Immature natural killer cell (primary cell): ENCODE measurements around the gene PPP1R14D. TPM values are rescaled to one million over a fixed set of nuclear protein-coding genes. Genes with fewer than 3 reads are reported as not detected.
A peak's percentile ranks its signal among the peaks of the same experiment; 100 is the strongest.

Source experiments
- DNase-seq, 3 donors: peaks; one replicate each; pipeline ENCODE4 v3.0.0; 2022; ENCODE audit warnings: mixed read lengths in 1 of 3
- H3K27ac Mint-ChIP-seq, 6 donors: one replicate each; pipeline ENCODE4 v1.8.0; 2020; ENCODE audit warnings: mixed read lengths in 6 of 6, mild to moderate bottlenecking in 5 of 6, inconsistent platforms in 4 of 6, moderate library complexity in 3 of 6
- H3K27me3 Mint-ChIP-seq, 3 donors: one replicate each; pipeline ENCODE4 v1.8.0; 2020 to 2021; ENCODE audit warnings: low read depth in 3 of 3, mild to moderate bottlenecking in 3 of 3, mixed read lengths in 3 of 3, moderate library complexity in 3 of 3, inconsistent platforms in 1 of 3
- H3K36me3 Mint-ChIP-seq, 3 donors: one replicate each; pipeline ENCODE4 v1.8.0; 2020; ENCODE audit warnings: mixed read lengths in 3 of 3, inconsistent platforms in 2 of 3, mild to moderate bottlenecking in 2 of 3
- H3K4me1 Mint-ChIP-seq, 2 donors: one replicate each; pipeline ENCODE4 v1.8.0; 2020; ENCODE audit warnings: inconsistent platforms in 2 of 2, mild to moderate bottlenecking in 2 of 2, mixed read lengths in 2 of 2, moderate library complexity in 1 of 2
- H3K4me3 Mint-ChIP-seq, 5 donors: one replicate each; pipeline ENCODE4 v1.8.0; 2020; ENCODE audit warnings: mild to moderate bottlenecking in 5 of 5, mixed read lengths in 5 of 5, inconsistent platforms in 3 of 5, moderate library complexity in 3 of 5
- H3K9me3 Mint-ChIP-seq, 6 donors: one replicate each; pipeline ENCODE4 v1.8.0; 2020; ENCODE audit warnings: mild to moderate bottlenecking in 6 of 6, mixed read lengths in 6 of 6, inconsistent platforms in 4 of 6, moderate library complexity in 3 of 6
- polyA plus RNA-seq, 3 donors: library from polyadenylated mRNA; unstranded; fragments of 300-500 nt; fragmentation: Illumina TruSeq; gene quantifications; one replicate each; pipeline ENCODE4 v1.2.3, GENCODE V29; 2021

The PPP1R14D gene
- polyA plus RNA-seq, 3 donors from 2014 or later = not detected

DNA sequence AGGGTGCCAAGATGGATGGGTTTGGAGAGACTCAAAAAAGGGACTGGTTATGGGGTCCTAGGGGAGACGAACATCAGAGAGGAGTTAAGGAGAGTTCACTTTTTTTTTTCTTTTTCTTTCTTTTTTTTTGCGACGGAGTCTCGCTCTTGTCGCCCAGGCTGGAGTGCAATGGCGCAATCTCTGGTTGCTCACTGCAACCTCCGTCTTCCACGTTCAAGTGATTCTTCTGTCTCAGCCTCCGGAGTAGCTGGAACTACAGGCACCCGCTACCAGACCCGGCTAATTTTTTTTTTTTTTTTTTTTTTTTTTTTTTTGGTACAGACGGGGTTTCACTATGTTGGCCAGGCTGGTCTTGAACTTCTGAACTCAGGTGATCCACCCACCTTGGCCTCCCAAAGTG, 16.5 kb upstream of the PPP1R14D start:
- Mint-ChIP-seq H3K27me3 (peaks cover 7 to 18% (median 8%) of the 10 kb centered on the region in 3 donors), H3K4me1 (peaks cover 12 to 13% of the 10 kb centered on the region in 2 donors), H3K4me3 (peak overlapping the region; percentile 74 to 85 (median 79)), H3K36me3 (no peaks in the 10 kb centered on the region), H3K27ac (no peak overlapping the region), H3K9me3 (no peaks in the 10 kb centered on the region)
- DNase-seq = no peak

GRCh38 chr15:40844696-40845030, 16.2 kb upstream of the PPP1R14D start:
- H3K9me3 Mint-ChIP-seq = no peaks in the 10 kb centered on the region
- peak overlapping the region; percentile 74 to 85 (median 79) for H3K4me3 Mint-ChIP-seq
- no peak overlapping the region for H3K27ac Mint-ChIP-seq
- peaks cover 12 to 13% of the 10 kb centered on the region in 2 donors for H3K4me1 Mint-ChIP-seq
- peaks cover 7 to 18% (median 8%) of the 10 kb centered on the region in 3 donors for H3K27me3 Mint-ChIP-seq
- no peaks in the 10 kb centered on the region for H3K36me3 Mint-ChIP-seq
- DNase-seq = peak in 2 of 3 donors; percentile 11 to 14

- DNase-seq = peak in 1 of 3 donors; percentile 17
- H3K4me3 Mint-ChIP-seq = peak within 1 kb of the TSS; percentile 74 to 85 (median 81)
- H3K9me3 Mint-ChIP-seq = peaks cover 0 to 2% (median 0%) of the 10 kb centered on the region in 6 donors
- H3K4me1 Mint-ChIP-seq = peaks cover 12 to 13% of the 10 kb centered on the region in 2 donors
- no peak within 1 kb of the TSS for H3K27ac Mint-ChIP-seq
- H3K36me3 Mint-ChIP-seq = no peaks in the 10 kb centered on the region
- H3K27me3 Mint-ChIP-seq = peaks cover 7 to 18% (median 8%) of the 10 kb centered on the region in 3 donors
Observed at GRCh38 chr15:40843885-40844695, 15.6 kb upstream of the PPP1R14D start, which contains the start of gene SPINT1. SPINT1 (plus strand) TSS chr15:40844048; CDS start chr15:40844555, 507 bp downstream.

DNA sequence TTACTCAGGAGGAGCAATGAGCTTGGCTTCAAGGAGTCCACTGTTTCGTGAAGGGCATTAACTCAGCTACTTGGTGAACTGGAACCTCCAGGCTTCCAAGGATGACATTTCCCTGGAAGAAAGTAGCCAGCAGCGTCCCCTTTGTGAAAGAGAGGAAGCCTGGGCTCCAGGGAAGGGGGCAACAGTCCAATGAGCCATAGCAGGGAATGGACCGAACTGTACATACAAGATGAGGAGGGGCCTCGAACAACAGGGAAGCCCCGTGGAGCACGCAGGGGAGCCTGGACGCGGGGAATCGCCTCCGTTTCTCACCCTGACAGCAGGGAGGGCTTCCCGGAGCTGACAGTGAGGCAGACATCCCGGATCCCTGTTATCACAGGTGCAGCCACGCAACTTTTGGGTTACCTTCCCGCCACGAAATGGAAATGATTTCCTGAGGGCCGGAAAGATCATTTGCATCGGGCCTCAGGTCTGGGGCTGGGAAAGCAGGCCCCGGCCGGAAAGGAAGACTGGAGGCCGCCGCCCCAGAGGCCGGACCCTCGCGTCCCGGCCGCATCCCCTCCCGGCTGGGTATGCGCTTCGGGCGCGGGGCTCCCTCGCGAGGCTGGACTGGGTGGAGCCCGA, 14.9 kb upstream of the PPP1R14D start:
- Mint-ChIP-seq H3K27ac (no peak overlapping the region), H3K27me3 (peaks cover 7 to 18% (median 8%) of the 10 kb centered on the region in 3 donors), H3K4me1 (peaks cover 12 to 13% of the 10 kb centered on the region in 2 donors)

GRCh38 chr15:40841741-40842140, 13.2 kb upstream of the PPP1R14D start:
- no peak overlapping the region for H3K4me3 Mint-ChIP-seq
- DNase-seq = no peak
- no peaks in the 10 kb centered on the region for H3K36me3 Mint-ChIP-seq
- H3K9me3 Mint-ChIP-seq = peaks cover 0 to 2% (median 0%) of the 10 kb centered on the region in 6 donors
- peaks cover 12 to 13% of the 10 kb centered on the region in 2 donors for H3K4me1 Mint-ChIP-seq
- H3K27ac Mint-ChIP-seq = no peak overlapping the region
- H3K27me3 Mint-ChIP-seq = peaks cover 8 to 15% (median 10%) of the 10 kb centered on the region in 3 donors

More for the DNA sequence above, 14.9 kb upstream of the PPP1R14D start:
- Mint-ChIP-seq H3K36me3 (no peaks in the 10 kb centered on the region), H3K4me3 (peak overlapping the region; percentile 68 to 81 (median 80)), H3K9me3 (peaks cover 0 to 2% (median 0%) of the 10 kb centered on the region in 6 donors)
- no peak for DNase-seq

- DNase-seq = no peak
- peaks cover 0 to 2% (median 0%) of the 10 kb centered on the region in 6 donors for H3K9me3 Mint-ChIP-seq
- H3K4me3 Mint-ChIP-seq = no peak overlapping the region
- H3K36me3 Mint-ChIP-seq = no peaks in the 10 kb centered on the region
- H3K27ac Mint-ChIP-seq = no peak overlapping the region
- peaks cover 0 to 8% (median 6%) of the 10 kb centered on the region in 3 donors for H3K27me3 Mint-ChIP-seq
- peaks cover 6% of the 10 kb centered on the region in 2 donors for H3K4me1 Mint-ChIP-seq
Observed at GRCh38 chr15:40838756-40839155, 10.2 kb upstream of the PPP1R14D start.

DNA sequence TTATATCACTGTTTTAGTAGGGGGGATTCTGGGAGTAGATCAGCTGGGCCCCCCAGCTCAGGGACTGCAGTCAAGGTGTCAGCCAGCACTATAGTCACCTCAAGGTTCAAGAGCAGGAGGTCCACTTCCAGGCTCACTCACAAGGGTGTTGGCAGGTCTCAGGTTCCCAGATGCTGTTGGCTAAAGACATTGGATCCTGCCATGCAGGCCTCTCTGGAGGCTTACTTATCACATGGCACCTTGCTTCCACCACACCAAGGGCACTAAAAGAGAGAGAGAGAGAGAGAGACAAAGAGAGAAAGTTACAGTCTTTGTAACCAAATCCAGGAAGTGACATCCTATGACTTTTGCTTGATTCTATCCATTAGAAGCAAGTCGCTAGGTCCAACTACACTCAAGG, 7.5 kb upstream of the PPP1R14D start:
- H3K27ac Mint-ChIP-seq = no peak overlapping the region
- H3K4me3 Mint-ChIP-seq = no peak overlapping the region
- H3K9me3 Mint-ChIP-seq = peaks cover 0 to 2% (median 0%) of the 10 kb centered on the region in 6 donors
- H3K27me3 Mint-ChIP-seq = peaks cover 0 to 5% (median 0%) of the 10 kb centered on the region in 3 donors
- no peaks in the 10 kb centered on the region for H3K4me1 Mint-ChIP-seq
- DNase-seq = no peak
- no peaks in the 10 kb centered on the region for H3K36me3 Mint-ChIP-seq

GRCh38 chr15:40832903-40833302, 4.4 kb upstream of the PPP1R14D start:
- no peaks in the 10 kb centered on the region for H3K36me3 Mint-ChIP-seq

GRCh38 chr15:40831861-40832260, 3.4 kb upstream of the PPP1R14D start:
- H3K9me3 Mint-ChIP-seq = no peaks in the 10 kb centered on the region
- no peak overlapping the region for H3K4me3 Mint-ChIP-seq
- no peak for DNase-seq
- no peaks in the 10 kb centered on the region for H3K4me1 Mint-ChIP-seq
- no peaks in the 10 kb centered on the region for H3K27me3 Mint-ChIP-seq
- no peaks in the 10 kb centered on the region for H3K36me3 Mint-ChIP-seq
- no peak overlapping the region for H3K27ac Mint-ChIP-seq

More at GRCh38 chr15:40832903-40833302, 4.4 kb upstream of the PPP1R14D start:
- H3K27ac Mint-ChIP-seq = no peak overlapping the region
- H3K4me1 Mint-ChIP-seq = no peaks in the 10 kb centered on the region
- peaks cover 0 to 3% (median 0%) of the 10 kb centered on the region in 3 donors for H3K27me3 Mint-ChIP-seq
- DNase-seq = no peak
- no peaks in the 10 kb centered on the region for H3K9me3 Mint-ChIP-seq
- H3K4me3 Mint-ChIP-seq = no peak overlapping the region

GRCh38 chr15:40830884-40831283, 2.4 kb upstream of the PPP1R14D start:
- DNase-seq = no peak
- Mint-ChIP-seq H3K27me3 (no peaks in the 10 kb centered on the region), H3K27ac (no peak overlapping the region), H3K4me3 (no peak overlapping the region), H3K4me1 (no peaks in the 10 kb centered on the region), H3K9me3 (no peaks in the 10 kb centered on the region), H3K36me3 (no peaks in the 10 kb centered on the region)

GRCh38 chr15:40829115-40829514, 607 bp upstream of the PPP1R14D start:
- Mint-ChIP-seq H3K9me3 (no peaks in the 10 kb centered on the region), H3K4me1 (no peaks in the 10 kb centered on the region), H3K27ac (no peak overlapping the region), H3K36me3 (no peaks in the 10 kb centered on the region), H3K27me3 (peaks cover 0 to 3% (median 0%) of the 10 kb centered on the region in 3 donors), H3K4me3 (no peak overlapping the region)
- DNase-seq = no peak

- DNase-seq = no peak
- Mint-ChIP-seq H3K4me1 (no peaks in the 10 kb centered on the region), H3K4me3 (no peak overlapping the region), H3K36me3 (no peaks in the 10 kb centered on the region), H3K27me3 (peaks cover 0 to 6% (median 0%) of the 10 kb centered on the region in 3 donors), H3K27ac (no peak overlapping the region), H3K9me3 (no peaks in the 10 kb centered on the region)
Observed at GRCh38 chr15:40826423-40827075, 2.0 kb downstream of the PPP1R14D start.

DNA sequence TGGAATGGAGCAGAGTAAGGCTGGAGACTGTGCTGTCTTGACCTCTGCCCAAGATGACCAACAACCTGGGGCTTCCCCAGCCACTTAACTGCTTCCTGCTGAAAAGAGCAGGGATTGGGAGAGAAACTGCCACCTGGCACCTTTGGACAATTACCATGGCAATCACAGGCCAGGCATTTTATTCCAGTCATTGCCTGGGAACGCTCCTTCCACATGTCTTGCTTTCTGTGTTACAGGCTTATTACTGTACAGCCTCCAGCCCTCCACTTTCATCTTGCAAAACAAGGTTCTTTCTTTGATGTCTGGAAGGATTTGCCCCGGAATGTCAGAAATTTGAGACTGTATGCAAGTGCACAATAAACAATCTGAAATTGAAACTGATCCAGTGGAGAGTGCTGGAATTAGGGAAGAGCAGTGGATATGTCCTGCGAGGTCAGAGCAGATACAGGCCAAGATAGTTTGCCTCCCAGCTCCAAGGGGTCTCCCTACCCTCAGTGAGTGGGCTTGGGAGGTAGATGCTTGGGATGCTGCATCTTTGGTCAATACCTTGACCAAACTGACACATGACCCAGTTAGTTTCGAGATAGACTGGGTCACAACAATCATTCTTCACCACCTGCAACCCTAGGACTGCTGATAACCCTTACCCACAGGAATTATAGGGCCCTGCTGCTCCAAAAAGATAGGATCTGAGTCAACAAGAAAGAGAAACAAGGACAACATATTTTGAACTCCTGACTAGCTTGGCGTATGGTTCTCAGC, 2.7 kb downstream of the PPP1R14D start:
- Mint-ChIP-seq H3K4me3 (no peak overlapping the region), H3K4me1 (no peaks in the 10 kb centered on the region), H3K9me3 (no peaks in the 10 kb centered on the region), H3K27me3 (peaks cover 0 to 6% (median 0%) of the 10 kb centered on the region in 3 donors), H3K27ac (no peak overlapping the region), H3K36me3 (no peaks in the 10 kb centered on the region)
- DNase-seq = no peak
